SK-N-SH (cell line): Measurements from ENCODE around the gene SLAMF8.

Experiments
- CTCF ChIP-seq: fragments of 200-600 bp; sonication (generic); IDR thresholded peaks from 2 replicates; pipeline ENCODE4 v1.6.1; 2017; ENCODE audit warnings: antibody characterized with exemption, mild to moderate bottlenecking, moderate library complexity
- RAD21 ChIP-seq: IDR thresholded peaks from 2 replicates; pipeline ENCODE4 v1.6.1; 2012; ENCODE audit warnings: mild to moderate bottlenecking, low read length

GRCh38 chr1:159855709-159856108 lies 29.0 kb downstream of the SLAMF8 start:
- TF ChIP-seq CTCF (no peak), RAD21 (no peak)
